DMS53 treated with DMSO at 0.1 percent for 48 hours (cell line): ENCODE results near the gene KLHDC10.
"Not testable (repeated sequence)": the region's sequence is repeated elsewhere in the genome, so short reads cannot be mapped to it uniquely, and the experiment has no call there.

ENCODE experiments used
- DNase-seq: peaks from one replicate; lab custom pipeline; 2025; ENCODE audit not compliant: unreplicated experiment; lab: John Stamatoyannopoulos, UW

KLHDC10 gene

DNA sequence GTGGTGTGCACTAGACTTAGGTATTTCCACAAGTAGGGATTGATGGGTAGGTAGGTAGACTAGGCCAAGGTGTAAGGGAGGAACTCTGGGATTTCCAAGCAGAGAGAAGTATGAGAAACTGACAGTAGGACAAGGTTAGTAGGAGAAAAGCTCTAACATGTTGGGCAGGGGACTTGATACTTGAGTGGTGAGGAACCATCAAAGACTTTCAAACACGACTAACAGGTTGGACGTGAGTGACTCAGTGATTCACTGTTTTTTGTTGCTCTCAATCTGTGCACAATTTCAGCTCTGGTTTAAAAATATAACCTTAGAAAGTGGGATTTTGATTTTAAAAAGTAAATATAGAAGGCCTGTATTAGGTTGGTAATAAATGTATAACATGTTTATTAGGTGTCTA lies 44.4 kb downstream of the KLHDC10 start:
- no peak for DNase-seq

DNA sequence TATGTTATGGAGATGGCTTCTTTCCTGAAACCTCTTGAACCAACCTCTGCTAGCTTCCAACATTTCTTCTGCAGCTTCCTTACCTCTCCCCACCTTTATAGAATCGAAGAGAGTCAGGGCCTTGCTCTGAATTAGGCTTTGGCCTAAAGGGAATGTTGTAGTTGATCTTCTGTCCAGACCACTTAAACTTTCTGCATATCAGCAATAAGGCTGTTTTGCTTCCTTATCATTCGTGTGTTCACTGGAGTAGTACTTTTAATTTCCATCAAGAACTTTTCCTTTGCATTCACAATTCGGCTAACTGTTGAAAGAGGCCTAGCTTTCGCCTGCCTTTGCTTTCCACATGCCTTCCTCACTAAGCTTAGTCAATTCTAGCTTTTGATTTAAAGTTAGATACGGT lies 48.0 kb downstream of the KLHDC10 start:
- no peak for DNase-seq

DNA sequence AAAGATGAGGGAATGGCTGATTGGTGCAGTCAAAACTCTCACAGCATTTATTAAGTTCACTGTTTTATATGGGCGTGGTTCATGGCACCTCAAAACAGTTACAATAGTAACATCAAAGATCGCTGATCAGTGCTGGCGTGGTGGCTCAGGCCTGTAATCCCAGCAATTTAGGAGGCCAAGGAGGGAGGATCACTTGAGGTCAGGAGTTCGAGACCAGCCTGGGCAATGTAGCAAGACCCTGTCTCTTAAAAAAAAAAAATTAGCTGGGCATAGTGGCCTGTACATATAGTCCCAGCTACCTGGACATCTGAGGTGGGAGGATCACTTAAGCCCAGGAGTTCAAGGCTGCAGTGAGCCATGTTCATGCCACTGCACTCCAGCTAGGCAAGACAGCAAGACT lies 48.5 kb downstream of the KLHDC10 start:
- DNase-seq: no peak

DNA sequence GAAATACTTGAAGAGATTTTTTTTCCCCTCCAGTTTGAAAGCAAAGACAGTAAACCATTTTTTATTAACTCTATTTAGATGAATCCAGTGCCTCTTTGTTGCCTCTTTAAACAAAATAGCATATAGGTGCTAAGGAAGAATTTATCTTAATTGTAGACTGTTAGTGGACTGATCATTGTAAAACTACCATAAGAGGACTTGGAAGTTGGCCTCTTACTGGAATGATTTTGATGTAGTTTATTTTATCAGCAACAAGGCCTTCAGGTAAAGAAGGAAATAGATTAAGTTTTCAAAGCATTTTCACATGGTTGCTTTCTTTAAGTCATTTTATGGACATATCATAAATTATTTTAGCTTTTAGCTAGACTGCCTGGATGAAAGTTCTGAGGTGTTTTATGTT lies 53.2 kb downstream of the KLHDC10 start:
- no peak for DNase-seq

DNA sequence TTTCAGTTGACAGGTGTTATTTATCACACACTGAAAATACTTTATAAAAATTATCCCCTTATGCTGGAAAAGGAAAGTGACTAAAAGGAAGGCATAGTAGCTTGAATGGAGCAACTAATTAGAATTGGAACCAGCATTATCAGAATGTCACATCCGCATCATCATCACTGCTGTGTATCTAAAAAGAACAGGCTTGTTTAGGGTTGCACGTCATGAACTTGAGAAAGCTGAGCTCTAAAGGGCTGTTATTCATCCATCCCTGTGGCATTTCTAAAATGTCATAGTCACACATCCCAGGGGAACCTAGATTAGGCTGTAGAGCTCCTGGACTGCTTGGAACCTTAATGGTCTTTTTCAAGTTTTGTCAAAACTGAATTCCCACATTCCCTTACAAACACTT lies 54.4 kb downstream of the KLHDC10 start:
- no peak for DNase-seq

DNA sequence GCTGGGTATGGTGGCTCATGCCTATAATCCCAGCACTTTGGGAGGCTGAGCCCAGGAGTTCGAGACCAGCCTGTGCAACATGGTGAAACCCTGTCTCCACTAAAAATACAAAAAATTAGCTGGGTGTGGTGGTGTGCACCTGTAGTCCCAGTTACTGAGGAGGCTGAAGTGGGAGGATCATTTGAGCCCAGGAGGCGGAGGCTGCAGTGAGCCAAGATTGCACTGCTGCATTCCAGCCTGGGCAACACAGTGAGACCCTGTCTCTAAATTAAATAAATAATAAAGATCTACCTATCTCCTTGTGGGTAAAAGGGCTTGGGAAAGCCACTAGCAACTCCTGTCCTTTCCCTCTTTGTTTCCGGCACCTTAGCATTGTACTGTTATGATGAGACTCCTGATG lies 56.5 kb downstream of the KLHDC10 start:
- not testable (repeated sequence) for DNase-seq

DNA sequence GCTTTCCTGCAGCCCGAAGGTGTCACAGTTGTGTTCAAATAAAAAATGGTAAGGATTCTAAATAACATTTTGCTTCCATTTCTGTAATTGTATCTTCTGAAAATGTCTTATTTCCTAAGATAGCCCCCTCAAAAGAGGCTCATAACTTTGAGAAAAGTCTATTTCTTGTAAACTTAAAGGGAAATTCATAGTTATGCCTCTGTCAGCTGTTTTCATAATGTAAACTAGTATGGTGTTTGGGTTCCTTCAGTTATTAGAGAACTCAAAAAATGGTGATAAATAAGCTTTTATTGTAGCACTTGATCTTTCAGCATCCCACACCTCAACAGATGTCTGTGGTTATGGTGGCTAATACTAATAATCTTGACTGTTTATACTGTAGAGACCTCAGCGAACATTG lies 57.1 kb downstream of the KLHDC10 start:
- no peak for DNase-seq

DNA sequence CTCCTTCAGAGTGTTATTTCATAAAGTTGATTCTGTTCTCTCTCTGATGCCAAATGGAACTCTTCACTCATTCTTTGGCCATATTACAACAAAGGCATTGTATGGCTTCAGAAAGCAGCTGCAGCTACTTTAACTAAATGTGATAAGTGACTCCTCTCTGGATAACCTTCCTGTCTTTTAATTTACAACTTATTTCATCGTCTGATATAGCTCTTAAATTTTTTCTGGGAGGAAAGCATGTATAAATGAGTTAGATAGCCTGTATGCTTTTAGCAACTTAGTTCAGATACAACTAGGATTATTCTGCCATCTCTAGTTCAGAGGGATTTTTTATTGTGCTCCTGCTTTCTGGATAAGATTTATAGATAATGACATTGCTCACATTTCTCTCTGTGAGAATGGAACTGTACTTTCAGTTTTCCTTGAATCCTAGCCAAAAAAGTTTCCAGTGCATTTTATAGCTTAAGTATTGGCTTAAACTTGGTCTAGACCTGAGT lies 57.5 kb downstream of the KLHDC10 start:
- DNase-seq: no peak

DNA sequence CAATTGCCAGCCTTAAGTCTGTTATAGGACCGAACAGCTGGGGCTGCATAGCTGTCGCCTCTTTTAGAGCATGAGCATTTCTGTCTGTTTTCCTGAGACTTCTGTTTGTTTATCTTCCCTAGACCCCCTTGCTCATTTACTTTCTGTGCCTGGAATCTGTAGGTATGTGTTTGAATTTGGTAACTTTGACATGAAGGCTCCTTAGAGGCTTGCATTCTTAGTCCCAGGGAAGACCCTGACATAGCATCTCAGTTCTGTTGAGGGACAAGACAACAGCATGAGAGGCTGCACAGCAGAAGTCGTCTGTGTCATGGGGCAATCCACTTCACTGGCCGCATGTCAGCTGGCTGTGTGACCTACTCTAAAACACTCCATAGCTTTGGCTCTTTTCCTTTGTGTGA lies 58.7 kb downstream of the KLHDC10 start:
- DNase-seq: no peak

DNA sequence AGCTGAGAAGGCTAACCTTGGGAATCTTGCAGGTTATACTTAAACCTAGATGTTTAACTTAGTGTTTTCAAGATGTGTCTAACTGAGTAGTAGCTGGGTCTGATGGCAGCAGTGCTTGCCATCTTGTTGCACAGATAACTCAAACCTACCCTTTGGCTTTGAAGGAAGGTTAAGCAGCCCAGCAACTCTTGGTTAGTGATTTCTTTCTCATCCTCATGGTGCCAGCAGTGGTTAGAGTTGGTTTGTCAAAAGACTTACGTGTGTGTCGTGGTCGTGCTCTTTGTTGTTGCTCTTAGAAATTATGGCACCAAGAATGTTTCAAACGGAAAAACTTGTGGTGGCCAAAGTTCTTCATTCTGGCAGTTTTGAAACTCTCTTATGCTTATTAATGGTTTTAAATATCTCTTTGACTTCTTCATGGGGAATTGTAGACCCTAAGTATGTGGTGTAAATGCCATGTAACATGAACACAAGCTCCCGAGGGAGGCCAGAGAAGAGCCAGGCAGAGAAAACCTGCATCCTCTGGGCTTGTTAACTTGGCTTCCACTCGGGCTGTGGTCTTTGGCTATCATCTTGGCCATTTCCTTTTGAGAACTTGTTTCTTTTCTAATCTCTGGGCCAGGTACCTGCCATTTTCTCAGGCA lies 61.0 kb downstream of the KLHDC10 start:
- DNase-seq: no peak

DNA sequence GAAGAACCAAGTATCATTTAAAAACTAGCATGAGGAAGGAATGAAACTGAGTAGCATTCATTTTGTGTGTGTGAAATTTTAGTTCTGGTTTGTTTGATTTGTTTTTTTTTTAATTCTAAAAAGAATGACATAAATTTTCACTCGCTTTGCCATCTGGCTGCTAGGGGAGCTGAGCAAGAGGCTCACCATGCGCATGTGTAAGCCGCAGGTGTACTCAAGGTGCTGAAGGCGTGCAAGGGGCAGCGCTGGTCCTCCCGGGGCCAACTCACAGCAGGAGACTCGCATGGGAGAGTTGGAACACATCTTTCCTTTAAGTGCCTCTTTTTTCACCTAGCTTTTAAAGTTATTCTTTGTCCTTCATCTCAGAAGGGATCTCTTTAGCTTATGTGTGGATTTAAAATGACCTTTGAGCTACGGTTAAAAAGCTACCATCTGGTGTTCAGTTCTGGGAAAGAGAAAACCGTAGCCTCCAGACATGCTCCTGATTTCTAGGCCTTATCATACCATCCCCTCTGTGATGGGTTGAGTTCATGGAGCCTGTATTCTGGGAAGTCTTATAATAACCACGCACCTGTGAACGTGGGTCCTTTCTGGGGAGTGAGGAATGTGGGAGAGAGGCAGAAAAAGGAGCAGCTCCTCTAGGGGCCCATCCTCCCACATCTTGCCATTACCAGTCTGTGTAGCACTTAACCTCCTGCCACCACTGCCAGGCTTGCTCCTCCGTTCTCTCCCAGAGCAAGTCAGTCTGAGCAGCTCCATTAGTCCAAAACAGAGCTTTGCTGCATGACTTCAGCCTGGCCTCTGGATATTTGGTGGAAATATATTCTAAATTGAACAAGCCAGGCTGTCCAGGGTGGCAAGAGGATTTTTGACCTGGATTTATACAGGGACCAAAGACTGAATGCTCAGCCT lies 61.9 kb downstream of the KLHDC10 start:
- DNase-seq: no peak

DNA sequence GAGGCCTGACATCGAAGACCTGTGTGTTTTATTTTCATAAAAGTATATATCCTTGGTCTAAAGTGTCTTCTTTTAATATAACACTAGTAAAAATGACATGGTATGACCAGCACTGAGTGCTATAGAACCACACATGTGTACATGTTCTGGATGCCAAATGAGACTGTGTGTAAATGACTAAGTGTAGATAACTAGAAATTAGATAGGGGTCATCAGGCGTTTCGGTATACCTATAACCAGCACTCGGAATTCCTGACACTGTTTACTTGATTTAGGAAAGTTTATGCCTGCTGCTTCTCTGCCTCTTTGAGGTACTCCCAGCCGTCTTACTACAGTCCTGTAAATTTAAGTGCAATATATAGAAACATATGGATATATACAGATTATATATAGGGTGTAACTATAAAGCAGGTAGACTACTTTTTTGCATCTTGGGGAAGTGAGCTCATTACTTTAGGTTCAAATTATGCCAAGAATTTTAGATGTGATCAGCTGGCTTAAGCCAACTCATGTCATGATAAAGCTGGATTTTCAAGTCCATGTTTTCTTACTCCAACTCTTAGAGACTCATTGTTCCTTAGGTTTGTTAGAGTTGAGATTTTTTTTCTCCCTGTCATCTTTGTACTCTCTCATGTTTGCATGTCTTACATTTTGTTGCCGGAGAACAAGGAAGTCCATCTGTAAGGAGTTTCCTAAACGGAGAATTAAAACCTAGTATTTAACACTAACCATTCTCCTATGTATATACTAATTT lies 62.9 kb downstream of the KLHDC10 start:
- no peak for DNase-seq

DNA sequence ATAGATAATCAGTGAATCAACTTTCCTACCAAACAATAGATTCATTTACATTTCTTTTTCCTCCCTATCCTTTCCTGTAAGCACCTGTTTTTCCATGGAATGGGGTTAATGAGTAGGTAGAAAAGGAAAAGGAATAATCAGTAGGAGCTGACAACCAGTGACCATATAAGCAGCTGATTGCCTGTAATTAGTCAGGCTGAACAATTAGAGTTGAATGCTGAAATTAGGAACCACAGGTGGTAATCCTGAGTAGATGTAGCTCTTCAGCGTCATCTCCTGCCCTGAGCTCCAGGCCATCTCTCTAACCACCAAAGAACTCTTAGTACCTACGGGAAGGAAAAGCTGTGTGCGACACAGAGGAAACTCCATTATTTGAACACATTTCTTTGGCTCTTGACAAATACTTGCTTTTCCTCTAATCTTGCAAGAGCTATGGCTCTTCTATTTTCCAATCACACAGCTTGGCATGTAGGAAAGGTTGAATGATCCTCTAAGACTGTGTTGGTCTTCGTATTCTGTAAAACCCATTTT lies 63.8 kb downstream of the KLHDC10 start:
- DNase-seq: no peak

DNA sequence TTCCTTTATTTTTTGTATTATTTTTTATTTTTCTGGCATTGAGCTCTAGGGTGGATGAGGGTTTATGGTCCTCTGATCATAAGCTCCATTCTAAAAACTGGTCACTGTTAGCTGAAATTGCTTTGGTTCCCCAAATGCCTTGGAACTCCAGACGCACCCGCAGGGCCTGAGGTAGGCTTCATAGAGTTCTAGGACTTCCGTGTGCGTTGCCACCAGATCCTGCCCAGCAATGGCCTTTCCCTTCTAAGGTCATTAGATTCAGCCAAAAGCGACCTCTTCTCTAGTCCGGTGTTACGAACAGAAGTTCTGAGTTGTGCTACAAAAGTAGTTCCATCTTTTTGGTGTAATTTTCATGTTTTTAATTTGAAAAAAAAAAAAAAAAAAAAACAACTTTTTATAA lies 64.4 kb downstream of the KLHDC10 start:
- no peak for DNase-seq

DNA sequence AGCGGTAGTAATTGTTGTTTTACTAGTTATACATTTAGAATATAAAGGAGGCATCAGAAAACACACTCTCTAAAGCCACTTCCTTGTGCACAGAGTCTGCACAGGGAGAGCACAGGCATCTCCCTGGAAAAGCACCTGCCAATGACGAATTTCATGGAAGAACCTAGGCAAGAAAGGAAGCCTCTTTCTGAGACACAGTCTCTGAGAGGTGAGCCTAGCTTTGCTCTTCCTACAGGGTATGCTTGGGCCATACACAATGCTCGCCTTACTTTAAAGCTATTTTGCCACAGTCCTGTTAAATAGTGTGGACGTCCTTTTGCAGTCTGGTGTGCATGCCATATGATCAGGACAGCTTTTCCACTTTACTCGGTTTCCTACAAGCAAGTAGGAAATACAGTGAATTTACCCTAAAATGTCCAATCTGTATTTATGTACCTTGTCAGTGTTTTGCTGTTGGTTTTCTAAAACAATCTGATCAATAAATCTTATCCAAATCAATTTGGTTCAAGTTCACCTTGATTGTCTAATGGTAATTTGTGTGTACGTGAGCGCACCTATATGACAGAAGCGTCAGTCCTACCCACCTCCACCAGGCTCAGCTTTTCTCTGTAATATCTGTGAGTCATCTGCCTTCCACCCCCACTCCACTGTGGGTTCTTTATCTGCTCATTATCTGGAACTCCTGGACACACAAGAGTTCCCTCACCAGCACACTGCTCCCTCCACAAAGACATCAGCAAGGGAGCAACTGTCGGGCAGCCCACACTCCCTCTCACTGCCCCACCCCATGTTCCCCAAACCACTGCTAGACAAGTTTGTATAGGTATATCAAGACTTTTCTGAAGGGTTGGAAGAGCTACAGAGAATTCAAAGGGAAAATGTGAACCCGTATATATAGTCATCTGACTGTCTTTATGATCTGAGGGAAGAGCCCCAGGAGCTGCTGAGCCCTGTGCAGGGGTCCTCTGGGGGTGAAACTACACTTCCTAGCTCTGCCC lies 65.2 kb downstream of the KLHDC10 start:
- DNase-seq: no peak

DNA sequence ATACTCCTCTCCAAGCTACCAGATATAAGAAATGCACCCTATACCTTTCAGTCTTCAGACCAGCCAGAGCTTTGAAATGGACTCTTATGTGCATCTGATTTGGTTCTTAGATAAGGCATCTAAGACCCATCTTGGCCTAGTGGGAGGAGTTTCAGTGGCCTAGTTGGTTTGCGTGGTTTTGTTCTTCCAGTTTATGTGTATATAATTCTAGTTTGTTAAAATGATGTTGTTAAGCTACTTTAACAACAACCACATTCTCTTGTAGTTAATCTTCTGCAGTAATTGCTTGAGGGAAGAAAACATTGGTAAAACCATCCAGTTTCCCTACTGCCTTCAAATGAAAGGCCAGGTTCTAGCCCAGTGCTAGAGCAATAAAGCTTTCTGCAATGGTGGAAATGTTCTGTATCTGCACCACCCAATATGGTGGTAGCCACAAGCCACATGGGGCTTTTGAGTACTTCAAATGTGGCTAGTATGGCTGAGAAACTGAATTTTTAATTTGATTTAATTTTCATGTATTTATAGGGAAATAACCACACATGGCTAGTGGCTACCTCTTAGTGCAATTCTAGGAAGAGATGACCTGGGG lies 66.3 kb downstream of the KLHDC10 start:
- no peak for DNase-seq

DNA sequence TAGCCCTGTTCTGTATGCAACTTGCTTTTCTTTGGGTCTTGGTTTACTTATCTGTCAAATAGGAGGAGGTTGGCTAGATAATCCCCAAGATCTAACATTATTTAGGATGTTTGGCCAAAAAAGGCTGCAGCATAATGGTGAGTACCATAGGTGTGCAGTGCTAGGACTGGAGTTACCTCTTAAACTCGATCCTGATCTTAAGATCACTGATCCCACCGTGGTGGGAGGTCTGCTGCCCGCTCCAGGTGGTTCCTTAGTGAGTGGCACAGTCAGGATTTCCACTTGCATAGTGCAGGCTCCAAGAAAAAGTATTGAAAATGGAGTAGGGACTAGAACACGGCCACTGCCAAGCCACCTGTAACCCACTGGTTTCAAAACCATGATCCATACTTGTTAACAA lies 66.9 kb downstream of the KLHDC10 start:
- no peak for DNase-seq

DNA sequence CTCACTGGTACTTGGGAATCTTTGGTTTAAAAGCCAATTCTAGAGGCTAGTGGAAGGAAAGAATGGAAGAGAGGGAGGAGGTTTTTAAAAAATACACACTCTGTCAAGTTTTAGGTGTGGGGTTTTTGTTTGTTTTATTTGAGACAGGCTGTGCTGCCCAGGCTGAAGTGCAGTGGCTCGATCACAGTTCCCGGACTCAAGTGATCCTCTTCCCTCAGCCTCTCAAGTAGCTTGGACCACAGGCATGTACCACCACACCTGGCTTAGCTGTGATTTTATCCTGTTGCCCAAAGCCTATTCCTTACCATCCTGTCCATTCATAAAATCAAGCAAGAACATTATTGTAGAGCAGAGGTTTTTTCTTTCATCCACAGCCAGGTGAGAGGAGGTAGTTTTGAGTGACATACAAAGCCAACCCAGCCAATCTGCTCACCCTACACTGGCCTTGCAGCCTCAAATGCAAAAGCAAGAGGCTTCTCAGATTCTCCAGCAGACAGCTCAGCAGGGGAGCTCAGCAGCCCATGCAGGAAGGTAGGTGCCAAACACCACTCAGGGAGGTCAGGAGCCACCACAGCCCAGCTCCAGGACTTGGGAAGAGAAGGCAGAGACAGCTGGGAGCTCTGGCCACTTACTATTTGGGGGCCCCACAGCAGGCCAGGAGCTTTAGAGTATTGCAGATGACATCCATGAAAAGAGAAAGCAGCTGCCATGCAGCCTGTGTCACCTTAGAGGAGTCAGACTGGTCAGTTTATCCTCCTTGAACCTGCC lies 69.0 kb downstream of the KLHDC10 start:
- DNase-seq: no peak

DNA sequence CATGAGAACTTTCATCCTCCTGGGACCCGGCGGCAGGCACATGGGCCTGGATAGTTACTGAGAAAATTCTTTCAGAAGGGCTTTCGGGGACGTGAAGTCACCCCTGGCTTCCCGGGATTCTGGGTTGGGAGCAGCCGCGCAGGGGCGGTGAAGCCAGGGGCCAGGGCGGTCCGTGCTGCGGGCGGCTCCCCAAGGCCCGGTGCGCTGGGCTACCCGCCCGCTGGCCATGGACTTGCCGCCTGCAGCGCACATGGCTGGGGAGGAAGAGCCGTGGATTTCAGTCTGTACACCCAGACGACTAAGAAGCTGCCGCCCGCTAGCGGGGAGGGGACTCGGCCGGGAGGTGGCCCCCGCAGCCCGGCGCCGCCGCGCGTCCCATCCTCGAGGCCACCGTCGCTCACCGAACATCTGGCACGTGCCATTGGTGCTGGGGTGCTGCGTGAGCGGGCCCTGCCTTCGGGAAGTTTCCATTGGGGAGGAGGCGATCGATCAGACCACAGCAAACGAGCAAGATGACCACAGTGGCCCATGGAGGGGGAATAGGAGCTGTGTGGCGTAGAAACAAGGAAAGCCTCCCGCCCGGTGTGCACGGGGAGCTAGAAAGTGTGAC lies 70.3 kb downstream of the KLHDC10 start:
- DNase-seq: no peak
